NCI-H446 (cell line): Measurements from ENCODE around the gene ATAD2B.

Experiments used
- DNase-seq, 2 experiments: peaks; one replicate each; lab custom pipeline; 2025; lab: John Stamatoyannopoulos, UW

The ATAD2B gene

DNA sequence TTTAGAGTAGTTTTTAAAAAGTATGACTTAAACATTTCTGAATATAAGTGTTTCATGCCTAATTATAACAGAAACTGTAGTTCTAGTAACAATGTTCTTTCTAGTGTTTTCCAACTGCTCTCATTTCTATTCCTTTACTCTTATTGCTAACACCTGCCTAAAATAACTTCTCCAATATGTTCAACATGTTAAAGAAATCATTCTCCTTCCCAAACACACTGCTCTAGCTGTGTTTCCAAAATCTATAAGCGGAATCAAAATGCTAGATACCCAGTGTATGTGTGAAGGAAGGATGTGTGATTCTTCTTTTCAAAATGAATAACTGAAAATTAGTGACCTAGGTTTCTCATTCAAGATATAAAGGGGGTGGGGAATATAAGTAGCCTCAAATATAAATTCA, 89.1 kb downstream of the ATAD2B start:
- no peak for DNase-seq

DNA sequence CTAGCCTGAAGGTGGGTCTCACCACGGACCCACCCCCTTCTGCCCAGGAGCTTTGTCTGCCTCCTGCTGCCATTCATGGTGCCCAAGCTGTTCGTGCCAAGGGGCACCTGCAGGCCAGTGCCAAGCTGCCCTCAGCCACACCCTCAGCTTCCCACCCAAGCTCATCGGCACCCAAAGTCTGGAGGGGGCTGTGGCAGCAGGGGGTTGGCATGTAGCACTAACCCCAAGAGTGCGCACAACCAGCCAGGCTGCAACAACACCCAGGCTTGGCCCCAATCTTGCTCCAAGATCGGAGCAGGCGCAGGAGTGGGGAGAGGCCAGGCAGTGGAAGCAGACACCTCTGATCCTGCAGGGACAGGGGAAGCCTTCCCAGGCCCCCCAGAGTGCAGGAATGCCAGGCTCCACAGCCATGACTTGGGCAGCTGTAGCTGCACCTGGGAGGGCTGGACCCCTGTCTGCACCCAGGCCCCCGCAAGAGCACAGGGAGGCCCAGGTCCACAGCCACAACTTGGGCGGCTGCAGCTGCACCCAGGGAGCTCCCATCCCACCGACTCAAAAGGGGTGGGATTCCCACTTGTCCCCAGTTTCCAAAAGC, 89.9 kb downstream of the ATAD2B start:
- no peak for DNase-seq

DNA sequence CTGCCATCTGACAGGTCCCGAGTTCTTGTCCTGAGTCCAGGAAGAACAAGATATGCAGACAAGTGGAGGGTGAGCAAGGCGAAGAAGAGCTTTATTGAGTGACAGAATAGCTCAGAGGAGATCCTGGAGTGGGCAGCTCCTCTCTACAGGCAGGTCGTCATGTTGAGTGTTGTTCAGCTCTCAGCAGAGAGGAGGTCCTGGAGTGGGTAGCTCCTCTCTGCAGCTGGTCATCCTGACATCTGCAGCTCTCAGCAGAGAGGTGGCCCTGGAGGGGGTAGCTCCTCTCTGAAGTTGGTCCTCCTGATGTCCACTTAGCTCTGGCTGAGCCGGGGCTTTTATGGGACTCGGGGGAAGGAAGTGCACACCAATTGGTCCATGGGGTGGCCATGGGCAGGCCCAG, 90.4 kb downstream of the ATAD2B start:
- DNase-seq: no peak

DNA sequence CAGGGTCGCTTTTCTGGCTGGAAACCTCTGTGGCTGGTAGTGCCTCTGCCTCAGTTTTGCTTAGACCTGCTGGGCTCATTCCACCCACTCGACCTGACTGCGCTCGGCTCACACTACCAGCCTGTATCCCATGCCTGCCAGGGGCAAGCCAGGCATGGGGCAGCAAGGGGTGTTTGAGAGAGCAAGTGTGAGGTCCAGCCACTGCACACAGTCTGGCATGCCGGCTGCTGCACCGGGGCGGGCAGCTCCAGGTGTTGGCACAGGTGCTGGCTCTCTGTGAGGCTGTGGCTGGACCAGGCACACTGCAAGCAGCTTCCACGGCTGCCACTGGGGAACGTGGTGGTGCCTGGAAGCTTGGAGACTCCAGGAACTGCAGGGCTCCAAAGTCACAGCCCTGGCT, 90.9 kb downstream of the ATAD2B start:
- DNase-seq: no peak

DNA sequence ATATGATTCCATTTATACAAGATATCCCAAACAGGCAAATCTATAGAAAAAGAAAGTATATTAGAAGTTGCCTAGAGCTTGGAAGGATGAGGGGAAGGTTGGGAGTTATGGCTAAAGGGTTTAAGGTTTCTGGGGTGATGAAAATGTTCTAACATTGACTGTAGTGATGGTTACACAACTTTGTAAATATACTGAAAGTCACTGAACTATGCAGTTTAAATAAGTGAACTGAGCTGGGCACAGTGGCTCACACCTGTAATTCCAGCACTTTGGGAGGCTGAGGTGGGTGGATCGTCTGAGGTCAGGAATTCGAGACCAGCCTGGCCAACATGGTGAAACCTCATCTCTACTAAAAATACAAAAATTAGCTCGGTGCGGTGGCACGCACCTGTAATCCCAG, 91.5 kb downstream of the ATAD2B start:
- no peak for DNase-seq

DNA sequence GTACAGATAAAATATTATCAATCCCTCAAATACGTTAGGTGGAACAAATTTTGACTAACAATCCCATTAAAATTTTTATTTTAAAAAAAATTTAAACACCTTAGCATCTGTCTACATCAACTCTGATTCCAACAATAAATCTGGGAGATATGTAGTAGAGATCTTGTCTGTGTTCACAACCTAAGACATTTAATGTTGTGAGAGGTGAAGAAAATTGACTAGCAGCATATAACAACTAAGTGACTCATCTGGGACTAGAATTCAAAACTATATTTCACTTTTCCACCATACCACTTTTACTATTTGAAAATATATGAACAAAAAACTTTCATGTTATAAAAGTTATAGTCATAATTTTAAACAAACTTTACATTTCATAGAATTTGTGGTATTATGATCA, 97.9 kb downstream of the ATAD2B start:
- no peak for DNase-seq

DNA sequence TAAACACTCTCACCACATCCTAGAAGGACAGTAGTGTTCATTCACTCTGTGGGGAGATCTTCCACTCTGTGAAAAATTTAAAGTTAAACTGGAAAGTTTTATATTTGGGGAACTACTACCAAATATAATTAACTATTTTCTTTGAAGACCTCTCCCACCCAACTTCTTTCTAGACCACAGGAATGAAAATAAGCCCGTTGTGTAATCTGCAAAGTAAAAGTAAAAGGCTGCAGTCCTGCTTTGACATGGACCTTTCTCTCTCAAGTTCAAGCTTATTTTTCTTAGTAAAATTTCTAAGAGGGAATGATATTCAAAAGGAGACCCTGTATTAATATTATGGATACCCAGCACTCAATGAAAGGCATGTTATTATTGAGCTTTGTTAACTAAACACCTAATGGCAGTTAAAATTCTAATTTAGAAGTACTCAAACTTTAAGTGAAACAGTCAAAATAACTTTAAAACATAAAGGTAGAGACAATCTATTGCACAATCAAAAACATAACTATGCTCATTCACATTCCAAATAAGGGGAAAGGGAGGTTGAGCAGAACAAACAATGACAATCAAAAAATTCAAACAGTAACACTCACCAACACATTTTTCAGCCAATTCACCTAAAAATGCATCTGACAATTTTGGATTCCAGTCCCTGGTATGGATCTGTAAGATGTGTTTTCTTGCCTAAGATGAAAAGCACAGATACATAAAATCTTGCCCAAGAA, 98.5 kb downstream of the ATAD2B start:
- DNase-seq: no peak

DNA sequence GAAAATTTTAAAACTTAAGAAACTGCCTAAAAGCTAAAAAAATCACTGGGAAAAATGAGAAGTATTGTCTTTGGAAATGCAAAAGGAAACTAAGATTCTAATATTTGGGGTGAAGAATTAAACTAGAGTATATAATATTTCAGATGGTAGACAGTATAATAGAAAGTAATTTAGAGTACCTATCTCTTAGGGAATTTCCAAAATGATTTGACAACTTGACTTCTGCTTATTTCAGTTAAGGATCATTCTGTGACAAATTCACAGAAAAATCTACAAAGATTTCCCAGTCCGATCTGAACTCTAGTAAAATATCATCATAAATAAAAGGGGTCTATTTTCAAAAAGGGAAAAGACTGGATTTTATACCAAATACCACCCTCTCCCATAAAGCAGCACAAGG, 99.6 kb downstream of the ATAD2B start:
- DNase-seq: no peak

DNA sequence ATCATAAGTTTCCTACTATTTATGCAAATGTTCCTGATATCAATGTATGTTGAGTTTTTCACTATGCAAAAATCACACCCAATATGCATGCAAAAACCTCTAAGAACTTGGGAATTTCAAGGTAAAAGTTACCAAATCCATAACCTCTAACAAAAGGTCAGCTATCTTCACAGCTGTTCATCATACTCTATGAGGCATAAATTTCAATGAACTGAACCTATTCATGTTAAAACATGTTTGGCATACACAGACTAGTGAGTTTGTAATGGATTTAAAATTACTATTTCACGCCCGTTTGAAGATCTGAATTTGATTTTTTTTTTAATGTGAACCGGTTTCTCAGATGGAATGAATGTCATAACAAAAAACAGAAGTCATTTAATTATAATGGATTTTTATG, 100.2 kb downstream of the ATAD2B start:
- DNase-seq: no peak

DNA sequence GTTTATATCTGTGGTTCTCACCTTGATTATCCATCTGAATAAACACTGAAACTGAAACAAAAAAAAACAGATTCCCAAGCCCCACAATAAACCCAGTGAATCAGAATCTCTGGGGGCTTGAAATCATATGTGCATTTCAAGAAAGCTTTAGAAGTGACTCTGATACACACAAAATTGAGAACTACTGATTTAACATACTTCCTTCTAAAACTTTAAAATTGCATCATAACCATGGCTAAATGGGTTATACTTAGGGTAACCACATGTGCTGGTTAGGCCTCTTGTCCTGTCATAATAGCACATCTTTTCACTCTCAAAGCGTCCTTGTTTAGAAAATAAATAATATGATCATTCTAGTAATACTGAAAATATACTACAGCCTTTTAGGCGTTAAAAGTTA, 100.9 kb downstream of the ATAD2B start:
- DNase-seq: no peak

DNA sequence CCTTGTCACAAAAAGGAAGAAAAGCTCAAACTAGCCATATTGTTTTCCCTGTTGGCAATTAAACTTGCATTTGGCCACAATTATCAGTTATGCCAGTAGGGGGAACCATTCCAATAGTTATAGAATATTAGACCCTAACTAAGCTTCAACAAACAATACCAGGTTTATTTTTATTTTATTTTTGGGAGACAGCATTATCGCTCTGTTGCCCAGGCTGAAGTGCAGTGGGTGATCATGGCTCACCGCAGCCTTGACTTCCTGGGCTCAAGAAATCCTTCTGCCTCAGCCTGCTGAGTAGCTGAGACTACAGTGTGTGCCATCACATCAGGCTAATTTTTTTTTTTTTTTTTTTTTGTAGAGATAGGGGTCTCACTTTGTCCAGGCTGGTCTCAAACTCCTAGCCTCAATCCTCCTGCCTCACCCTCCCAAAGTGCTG, 102.1 kb downstream of the ATAD2B start:
- peak; percentile 23 to 56 for DNase-seq

DNA sequence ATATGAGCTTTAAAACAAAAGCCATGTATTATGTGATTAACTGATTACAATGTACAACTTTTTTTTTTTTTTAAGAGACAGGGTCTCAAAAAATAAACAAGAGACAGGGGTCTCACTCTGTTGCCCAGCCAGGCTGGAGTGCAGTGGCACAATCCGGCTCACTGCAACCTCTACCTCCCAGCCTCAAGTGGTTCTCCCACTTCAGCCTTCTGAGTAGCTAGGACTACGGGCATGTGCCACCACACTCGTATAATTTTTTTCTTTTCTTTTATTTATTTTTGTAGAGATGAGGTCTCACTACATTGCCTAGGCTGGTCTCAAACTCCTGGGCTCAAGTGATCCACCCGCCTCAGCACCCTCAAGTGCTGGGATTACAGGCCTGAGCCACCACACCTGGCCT, 103.1 kb downstream of the ATAD2B start:
- no peak for DNase-seq

DNA sequence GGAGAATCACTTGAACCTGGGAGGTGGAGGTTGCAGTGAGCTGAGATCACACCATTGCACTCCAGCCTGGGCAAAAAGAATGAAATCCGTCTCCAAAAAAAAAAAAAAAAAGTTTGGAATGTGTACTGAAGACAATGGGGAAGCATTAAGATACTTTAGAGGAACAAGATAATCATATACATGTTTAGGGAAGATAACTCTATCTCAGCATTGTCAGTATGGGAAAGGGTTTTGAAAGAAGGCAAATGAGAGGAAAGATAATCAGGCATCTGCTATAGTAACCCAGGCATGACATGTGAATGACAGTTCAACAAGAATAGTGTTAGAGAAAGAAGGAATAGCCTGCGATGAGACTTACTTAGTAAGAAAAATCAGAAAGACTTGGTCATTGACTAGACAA, 112.0 kb downstream of the ATAD2B start:
- no peak for DNase-seq

DNA sequence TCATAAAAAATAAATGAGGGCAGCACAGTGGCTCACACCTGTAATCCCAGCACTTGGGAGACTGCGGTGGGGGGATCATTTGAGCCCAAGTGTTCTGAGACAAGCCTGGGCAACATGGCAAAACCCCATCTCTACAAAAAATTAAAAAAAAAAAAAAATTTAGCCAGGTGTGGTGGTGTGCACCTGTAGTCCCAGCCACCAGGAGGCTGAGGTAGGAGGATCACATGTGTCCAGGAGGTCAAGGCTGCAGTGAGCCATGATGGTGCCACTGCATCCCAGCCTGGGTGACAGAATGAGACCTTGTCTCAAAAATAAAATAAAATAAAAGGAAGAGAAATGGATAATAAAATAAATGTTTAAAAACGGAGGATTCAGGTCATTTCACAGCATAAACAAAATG, 113.5 kb downstream of the ATAD2B start:
- no peak for DNase-seq

DNA sequence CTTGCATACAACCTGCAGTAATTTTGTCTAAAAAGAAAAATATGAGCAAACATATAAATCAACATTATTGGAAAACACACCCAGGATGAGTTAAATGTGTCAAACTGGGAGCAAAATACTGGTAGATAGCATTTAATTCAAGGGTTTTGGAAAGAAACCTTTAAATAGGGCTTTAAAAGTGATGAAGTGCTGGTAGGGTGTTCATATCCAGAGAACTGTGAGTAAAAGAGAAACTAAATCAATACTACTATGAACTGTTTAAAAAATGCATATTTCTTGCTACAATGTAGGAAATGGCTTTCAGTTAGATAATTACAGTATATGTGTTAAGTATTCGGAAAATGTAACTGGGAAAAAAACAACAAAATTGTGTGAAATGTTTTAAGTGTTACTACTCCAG, 117.8 kb downstream of the ATAD2B start:
- DNase-seq: no peak

DNA sequence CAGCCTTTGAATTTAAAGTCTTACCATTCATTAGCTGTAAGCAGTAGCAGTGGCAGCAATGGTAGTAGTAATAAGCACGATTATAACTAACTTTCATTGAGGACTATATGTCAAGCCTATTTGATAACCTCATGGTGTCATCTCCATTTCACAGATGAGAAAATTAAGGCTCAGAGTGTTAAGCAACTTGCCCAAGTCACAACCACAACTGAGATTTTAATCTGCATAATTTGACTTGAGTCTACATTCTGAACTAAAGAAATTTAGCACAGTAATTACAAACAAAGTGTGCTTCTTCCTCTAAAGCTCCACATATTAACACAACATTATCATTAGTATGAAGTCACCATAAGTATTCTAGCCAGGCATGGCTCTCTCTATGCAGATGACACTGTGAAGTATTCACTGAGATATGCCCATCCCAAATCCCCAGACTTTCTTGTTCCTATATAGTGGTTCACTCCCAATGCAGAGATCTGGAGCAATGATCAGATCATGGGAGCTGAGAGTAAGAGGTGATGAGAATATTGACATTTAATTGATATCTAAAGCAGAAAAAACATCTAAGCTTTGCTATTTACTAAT, 120.2 kb downstream of the ATAD2B start:
- no peak for DNase-seq

DNA sequence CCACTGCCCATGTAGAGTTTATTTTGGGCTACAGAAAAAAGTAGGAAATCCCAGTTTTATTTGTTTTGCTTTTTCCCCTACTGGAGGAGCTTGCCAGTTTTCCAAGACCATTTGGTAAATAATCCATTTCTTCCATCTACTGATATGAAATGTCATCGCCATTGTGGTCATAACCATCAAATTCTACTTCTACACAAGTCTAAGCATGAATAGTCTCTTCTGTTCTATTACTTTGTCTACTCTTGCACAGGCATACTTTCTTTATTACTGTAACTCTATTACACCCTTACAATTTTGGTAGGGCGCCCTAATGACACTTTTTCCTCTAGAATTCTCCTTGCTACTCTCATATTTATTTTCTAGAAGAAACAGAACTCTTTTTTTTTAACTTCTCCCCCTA, 120.7 kb downstream of the ATAD2B start:
- no peak for DNase-seq

DNA sequence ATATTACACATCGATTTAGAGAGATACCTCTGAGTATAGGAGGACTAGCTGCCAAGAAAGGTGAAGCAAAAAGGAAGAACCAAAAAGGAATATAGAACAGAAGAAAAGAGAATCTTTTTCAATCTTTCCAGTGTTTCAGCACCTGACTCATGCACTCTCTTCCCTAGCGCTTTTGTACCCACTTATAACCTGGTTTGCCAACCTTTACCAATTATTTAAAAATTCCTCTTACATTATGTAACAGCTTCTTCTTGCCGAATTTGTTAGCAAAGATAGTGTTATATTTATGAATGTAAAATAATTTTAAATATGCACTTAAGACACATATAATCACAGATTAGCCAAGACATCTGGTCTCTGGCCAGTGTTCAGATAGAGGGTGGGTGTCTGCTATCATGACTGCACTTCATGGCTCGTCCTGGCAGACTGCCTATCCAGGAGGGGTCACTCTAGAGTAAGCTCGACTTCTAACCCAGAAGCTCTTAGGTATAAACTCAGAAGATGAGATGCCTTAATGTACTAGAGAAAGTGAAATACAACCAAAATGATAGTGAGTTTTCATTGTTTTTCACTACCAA, 122.9 kb downstream of the ATAD2B start:
- peak in 1 of 2 experiments; percentile 36 for DNase-seq

DNA sequence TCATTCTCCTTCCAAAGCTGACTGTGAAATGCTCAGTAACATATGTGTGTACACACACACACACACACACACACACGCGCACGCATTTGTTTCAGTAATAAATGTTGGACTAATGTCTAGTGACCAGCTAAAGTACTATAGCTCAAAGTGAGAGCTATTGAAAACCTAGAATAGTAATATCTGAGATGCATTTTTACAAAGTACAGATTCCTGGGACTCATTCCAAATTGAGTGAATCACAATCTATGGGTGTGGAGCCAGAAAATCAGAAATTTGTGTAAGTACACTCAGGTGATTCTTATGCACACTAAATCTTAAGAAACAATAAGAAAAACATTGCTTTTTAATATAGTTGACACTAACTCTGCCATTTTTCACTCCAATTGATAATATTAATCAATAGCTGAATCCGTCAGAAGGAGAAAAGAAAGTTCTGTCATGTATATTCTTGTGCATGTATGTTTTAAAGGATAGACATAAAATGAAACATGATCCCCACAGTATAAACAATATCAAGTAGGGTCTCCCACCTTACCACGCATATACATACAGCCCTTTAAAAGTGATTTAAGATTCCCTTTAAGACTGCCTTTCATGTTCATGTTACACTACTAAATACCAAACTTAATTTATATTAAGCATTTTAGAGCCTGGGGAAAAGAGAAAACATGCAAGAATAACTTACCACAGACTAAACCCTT, 123.5 kb downstream of the ATAD2B start:
- DNase-seq: peak; percentile 2 to 29

DNA sequence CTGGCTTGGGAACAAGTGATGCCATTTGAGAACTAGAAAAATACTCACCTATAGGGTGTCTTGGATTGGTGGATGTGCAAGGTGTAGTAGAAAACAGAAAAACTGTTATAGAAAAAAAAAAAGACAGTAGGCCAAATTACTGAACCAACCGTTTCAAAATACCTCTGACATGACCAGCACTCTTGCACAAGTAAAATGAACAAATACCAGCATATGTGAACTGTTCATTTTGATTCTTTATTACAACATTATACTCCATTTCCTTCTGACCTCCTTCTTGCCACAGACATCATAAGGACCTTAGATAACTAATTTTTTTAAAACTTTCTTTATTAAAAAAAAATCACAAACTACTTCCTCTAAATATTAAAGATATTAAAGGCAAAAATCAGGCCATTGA, 125.5 kb downstream of the ATAD2B start:
- no peak for DNase-seq

DNA sequence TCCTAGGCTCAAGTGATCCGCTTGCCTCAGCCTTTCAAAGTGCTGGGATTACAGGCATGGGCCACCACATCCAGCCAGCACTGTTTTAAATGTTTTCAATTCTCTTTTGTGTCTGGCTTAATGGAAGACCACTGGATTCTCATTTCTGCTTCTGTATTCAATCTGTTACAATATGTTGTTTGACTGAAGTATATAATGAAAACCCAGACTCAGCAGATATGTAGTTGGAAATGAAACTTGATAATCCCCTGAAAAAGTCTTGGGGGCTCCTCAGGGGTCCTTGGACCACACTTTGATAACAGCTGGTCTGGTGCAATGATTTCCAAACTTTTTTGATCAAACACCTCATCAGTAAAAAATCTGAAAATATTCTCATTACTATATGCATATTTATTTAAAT, 132.7 kb downstream of the ATAD2B start:
- no peak for DNase-seq

DNA sequence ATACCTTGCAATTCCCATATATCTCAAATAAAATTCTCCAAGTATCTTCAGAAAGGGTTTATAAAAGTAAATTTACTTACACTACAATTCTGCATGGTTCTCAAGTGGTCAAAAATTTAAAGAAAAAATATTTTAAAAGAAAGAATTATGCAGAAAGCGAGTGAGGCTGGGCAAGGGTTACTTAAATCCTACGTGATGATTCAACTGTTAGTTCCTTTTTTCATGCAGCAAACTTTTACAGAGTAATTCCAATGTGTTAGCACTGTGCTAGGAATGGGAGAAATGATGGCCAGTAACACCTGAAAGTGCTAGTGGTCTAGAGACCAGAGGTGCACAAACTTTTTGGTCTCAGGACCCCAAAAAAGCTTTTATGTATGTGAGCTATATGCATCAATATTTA, 133.4 kb downstream of the ATAD2B start:
- DNase-seq: no peak

DNA sequence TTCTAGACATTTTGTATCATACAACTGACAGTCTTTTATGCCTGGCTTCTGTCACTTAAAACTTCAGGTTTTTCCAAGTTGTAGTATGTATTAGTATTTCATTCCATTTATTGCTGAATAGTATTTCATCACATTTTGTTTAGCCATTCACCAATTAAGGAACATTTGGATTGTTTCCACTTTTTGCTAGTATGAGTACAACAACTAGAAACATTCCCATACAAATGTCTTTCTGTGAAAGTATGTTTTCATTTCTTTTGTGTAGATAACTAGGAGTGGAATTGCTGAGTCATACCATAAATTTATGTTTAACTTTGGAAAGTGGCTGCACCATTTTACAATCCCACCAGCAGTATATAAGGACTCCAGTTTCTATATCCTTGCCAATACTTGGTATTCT, 135.9 kb downstream of the ATAD2B start:
- DNase-seq: no peak
